Gastroesophageal sphincter (tissue), 4 donors: ENCODE data around the gene TAX1BP1. TPM values are rescaled to one million over a fixed set of nuclear protein-coding genes. Genes with fewer than 3 reads are reported as not detected.

ENCODE experiments used
- ATAC-seq: fragments of 150-250 bp; one replicate; pipeline ENCODE4 v1.9.1; 2016; ENCODE audit warnings: mild to moderate bottlenecking, moderate library complexity
- H3K27ac ChIP-seq, 4 donors: fragments of 200-600 bp; sonication (generic) in 3 of 4; 1 replicate in 3 of 4; 2 replicates in 1 of 4; pipeline ENCODE4 v1.5.1; 2016 to 2019
- H3K27me3 ChIP-seq: fragments of 200-600 bp; sonication (generic); one replicate; pipeline ENCODE4 v1.5.1; 2019
- H3K36me3 ChIP-seq, 2 donors: fragments of 200-600 bp; sonication (generic); one replicate each; pipeline ENCODE4 v1.5.1; 2019; ENCODE audit warnings: control low read depth in 1 of 2
- H3K4me1 ChIP-seq, 3 donors: fragments of 200-600 bp; sonication (generic); 1 replicate in 2 of 3; 2 replicates in 1 of 3; pipeline ENCODE4 v1.5.1; 2016 to 2019; ENCODE audit warnings: control low read depth in 2 of 3
- H3K4me3 ChIP-seq, 2 donors: fragments of 200-600 bp; sonication (generic); one replicate each; pipeline ENCODE4 v1.5.1; 2019; ENCODE audit warnings: mild to moderate bottlenecking in 1 of 2, moderate library complexity in 1 of 2
- H3K9me3 ChIP-seq, 3 donors: fragments of 200-600 bp; sonication (generic); one replicate each; pipeline ENCODE4 v1.5.1; 2017 to 2019; ENCODE audit warnings: control low read depth in 2 of 3
- CTCF ChIP-seq, 4 experiments: fragments of 200-600 bp in 2 of 4; fragments of 450-650 bp in 2 of 4; sonication (generic) in 1 of 4; IDR thresholded peaks; one replicate each; pipeline ENCODE4 v1.5.1; 2017 to 2019; ENCODE audit warnings: antibody characterized with exemption in 4 of 4, mild to moderate bottlenecking in 2 of 4, moderate library complexity in 2 of 4
- EP300 ChIP-seq: sonication (generic); formaldehyde crosslinking; IDR thresholded peaks from one replicate; pipeline ENCODE4 v1.6.1; 2017; ENCODE audit warnings: antibody characterized with exemption, mild to moderate bottlenecking
- POLR2A ChIP-seq, 2 donors: fragments of 450-650 bp; IDR thresholded peaks; one replicate each; pipeline ENCODE4 v1.6.1; 2017; ENCODE audit warnings: antibody characterized with exemption in 2 of 2, mild to moderate bottlenecking in 2 of 2, moderate library complexity in 1 of 2
- POLR2AphosphoS5 ChIP-seq: sonication (generic); formaldehyde crosslinking; IDR thresholded peaks from one replicate; pipeline ENCODE4 v1.6.1; 2017; ENCODE audit warnings: antibody characterized with exemption
- WGBS, 2 donors: methylation state at CpG; one replicate each; pipeline ENCODE4 v1.1.5; 2018; ENCODE audit warnings: low coverage in 1 of 2; 5-methylcytosine and 5-hydroxymethylcytosine counted together
- total RNA-seq, 4 donors: library from RNA; depleted of rRNA; stranded (reverse); fragments of >200 nt; gene quantifications; one replicate each; pipeline ENCODE4 v1.1.0, GENCODE V29; 2016

Gene TAX1BP1
- total RNA-seq, 4 donors from 2014 or later = 118 to 151 (median 144) TPM

- TF ChIP-seq POLR2AphosphoS5 (peak; percentile 55), POLR2A (IDR thresholded peaks at IDR 0.05) (no peak), CTCF (IDR thresholded peaks at IDR 0.05) (peak in 1 of 4 experiments; percentile 14), EP300 (no peak)
- Histone ChIP-seq H3K4me1 (peaks cover 0 to 10% (median 0%) of the 10 kb centered on the region in 3 donors), H3K36me3 (no peaks in the 10 kb centered on the region), H3K27me3 (no peaks in the 10 kb centered on the region), H3K4me3 (no peak overlapping the region), H3K9me3 (no peaks in the 10 kb centered on the region), H3K27ac (peak overlapping the region in 1 of 4 donors; percentile 33)
- ATAC-seq = no peak
- WGBS, 2 donors = 22 to 29% methylated on average over 1 of the region's 1 CpG
Measured at GRCh38 chr7:27723085-27723484, 16.9 kb upstream of the TAX1BP1 start.

- no peaks in the 10 kb centered on the region for H3K36me3 ChIP-seq
- no peaks in the 10 kb centered on the region for H3K27me3 ChIP-seq
- no peaks in the 10 kb centered on the region for H3K9me3 ChIP-seq
- H3K27ac ChIP-seq = no peak overlapping the region
- no peak overlapping the region for H3K4me3 ChIP-seq
- ATAC-seq = no peak
- H3K4me1 ChIP-seq = peaks cover 0 to 10% (median 0%) of the 10 kb centered on the region in 3 donors
- 59 to 73% methylated on average over 4 to 6 of the region's 6 CpGs for WGBS, 2 donors
- TF ChIP-seq POLR2A (IDR thresholded peaks at IDR 0.05) = no peak
- no peak for TF ChIP-seq EP300
- TF ChIP-seq CTCF (IDR thresholded peaks at IDR 0.05) = no peak
- TF ChIP-seq POLR2AphosphoS5 = no peak
Measured at GRCh38 chr7:27727058-27727457, 12.9 kb upstream of the TAX1BP1 start.

- Histone ChIP-seq H3K4me1 (no peaks in the 10 kb centered on the region), H3K27ac (no peak overlapping the region), H3K36me3 (no peaks in the 10 kb centered on the region), H3K9me3 (no peaks in the 10 kb centered on the region), H3K27me3 (no peaks in the 10 kb centered on the region), H3K4me3 (no peak overlapping the region)
- 68 to 81% methylated on average over 4 to 6 of the region's 6 CpGs for WGBS, 2 donors
- ATAC-seq = no peak
- TF ChIP-seq CTCF (IDR thresholded peaks at IDR 0.05) (no peak), EP300 (no peak), POLR2A (IDR thresholded peaks at IDR 0.05) (no peak), POLR2AphosphoS5 (no peak)
Measured at GRCh38 chr7:27730112-27730511, 9.8 kb upstream of the TAX1BP1 start.

GRCh38 chr7:27734583-27734982, 5.4 kb upstream of the TAX1BP1 start:
- no peak overlapping the region for H3K4me3 ChIP-seq
- 80 to 94% methylated on average over 1 to 2 of the region's 2 CpGs for WGBS, 2 donors
- no peak overlapping the region for H3K27ac ChIP-seq
- H3K9me3 ChIP-seq = no peaks in the 10 kb centered on the region
- H3K4me1 ChIP-seq = peaks cover 0 to 16% (median 0%) of the 10 kb centered on the region in 3 donors
- H3K36me3 ChIP-seq = no peaks in the 10 kb centered on the region
- no peaks in the 10 kb centered on the region for H3K27me3 ChIP-seq
- TF ChIP-seq POLR2A (IDR thresholded peaks at IDR 0.05) (no peak), POLR2AphosphoS5 (no peak)
- ATAC-seq = no peak

GRCh38 chr7:27735165-27735564, 4.8 kb upstream of the TAX1BP1 start:
- no peaks in the 10 kb centered on the region for H3K27me3 ChIP-seq
- no peaks in the 10 kb centered on the region for H3K9me3 ChIP-seq
- peaks cover 0 to 16% (median 0%) of the 10 kb centered on the region in 3 donors for H3K4me1 ChIP-seq
- 40 to 55% methylated on average over 1 of the region's 1 CpG for WGBS, 2 donors
- H3K4me3 ChIP-seq = no peak overlapping the region
- no peak overlapping the region for H3K27ac ChIP-seq
- ATAC-seq = no peak
- TF ChIP-seq CTCF (IDR thresholded peaks at IDR 0.05) (no peak), POLR2A (IDR thresholded peaks at IDR 0.05) (no peak), EP300 (no peak), POLR2AphosphoS5 (no peak)
- H3K36me3 ChIP-seq = no peaks in the 10 kb centered on the region
